A549 (cell line): ENCODE measurements around the gene PRKG1.

ENCODE experiments used
- BHLHE40 ChIP-seq: IDR thresholded peaks from 2 replicates; pipeline ENCODE4 v1.6.1; 2012; ENCODE audit warnings: low read depth, low read length, inconsistent platforms
- CEBPB ChIP-seq, 2 experiments: fragments of >200 bp in 1 of 2; sonication (Bioruptor Twin) in 1 of 2; formaldehyde crosslinking in 1 of 2; IDR thresholded peaks; 2 replicates each; pipeline ENCODE4 v1.6.1; 2012 to 2016
- CTCF ChIP-seq: fragments of >200 bp; sonication (Bioruptor Twin); formaldehyde crosslinking; IDR thresholded peaks from 3 replicates; pipeline ENCODE4 v1.5.1; 2016
- ESRRA ChIP-seq: fragments of 150-350 bp; IDR thresholded peaks from 2 replicates; pipeline ENCODE4 v1.6.1; 2014; ENCODE audit warnings: mild to moderate bottlenecking, low read length, borderline replicate concordance
- JUNB ChIP-seq: fragments of >200 bp; sonication (Bioruptor Twin); formaldehyde crosslinking; IDR thresholded peaks from 2 replicates; pipeline ENCODE4 v1.6.1; 2016
- KDM1A ChIP-seq: fragments of 200-600 bp; sonication (generic); IDR thresholded peaks from 2 replicates; pipeline ENCODE4 v1.6.1; 2016; ENCODE audit warnings: low read depth, mild to moderate bottlenecking
- KDM5A ChIP-seq: fragments of 200-600 bp; sonication (generic); IDR thresholded peaks from 2 replicates; pipeline ENCODE4 v1.6.1; 2016; ENCODE audit warnings: antibody characterized with exemption, mild to moderate bottlenecking
- MYC ChIP-seq: IDR thresholded peaks from 2 replicates; pipeline ENCODE4 v1.6.1; 2012; ENCODE audit warnings: mild to moderate bottlenecking, inconsistent platforms, low read length, improper control_type of control experiment, borderline replicate concordance
- NPAS2 ChIP-seq: fragments of 250-450 bp; sonication (Bioruptor Pico); IDR thresholded peaks from 2 replicates; pipeline ENCODE4 v1.8.0; 2022; ENCODE audit warnings: mild to moderate bottlenecking, moderate library complexity, borderline replicate concordance
- POLR2A ChIP-seq: IDR thresholded peaks from 2 replicates; pipeline ENCODE4 v1.6.1; 2012; ENCODE audit warnings: mild to moderate bottlenecking, low read length
- RFX5 ChIP-seq: fragments of 450-650 bp; IDR thresholded peaks from 2 replicates; pipeline ENCODE4 v1.7.1; 2014; ENCODE audit warnings: antibody characterized with exemption, mild to moderate bottlenecking, moderate library complexity
- SREBF2 ChIP-seq: fragments of 450-650 bp; IDR thresholded peaks from 2 replicates; pipeline ENCODE4 v1.6.1; 2014; ENCODE audit warnings: mild to moderate bottlenecking, moderate library complexity

GRCh38 chr10:51718804-51719291, 644.6 kb downstream of the PRKG1 start:
- TF ChIP-seq RFX5: no peak
- TF ChIP-seq BHLHE40: no peak
- no peak for TF ChIP-seq ESRRA
- no peak for TF ChIP-seq POLR2A
- TF ChIP-seq CTCF: no peak
- TF ChIP-seq SREBF2: no peak
- TF ChIP-seq CEBPB (IDR thresholded peaks at IDR 0.05): no peak
- TF ChIP-seq JUNB: no peak
- no peak for TF ChIP-seq NPAS2 (CRISPR knock-in tag)
- no peak for TF ChIP-seq KDM1A
- TF ChIP-seq MYC: no peak
- TF ChIP-seq KDM5A: no peak
